SK-N-MC (cell line): ENCODE data around the gene ITGB1BP2.

ENCODE experiments used
- FOXP2 ChIP-seq: optimal IDR thresholded peaks from 2 replicates; pipeline ENCODE3; 2011; ENCODE audit warnings: mild to moderate bottlenecking, moderate library complexity; ENCODE audit not compliant: insufficient read depth; ENCODE audit errors: extremely low read length, control extremely low read depth
- POLR2AphosphoS5 ChIP-seq: IDR thresholded peaks from 2 replicates; pipeline ENCODE4 v1.6.1; 2012; ENCODE audit warnings: mild to moderate bottlenecking, low read depth, low read length, borderline replicate concordance

DNA sequence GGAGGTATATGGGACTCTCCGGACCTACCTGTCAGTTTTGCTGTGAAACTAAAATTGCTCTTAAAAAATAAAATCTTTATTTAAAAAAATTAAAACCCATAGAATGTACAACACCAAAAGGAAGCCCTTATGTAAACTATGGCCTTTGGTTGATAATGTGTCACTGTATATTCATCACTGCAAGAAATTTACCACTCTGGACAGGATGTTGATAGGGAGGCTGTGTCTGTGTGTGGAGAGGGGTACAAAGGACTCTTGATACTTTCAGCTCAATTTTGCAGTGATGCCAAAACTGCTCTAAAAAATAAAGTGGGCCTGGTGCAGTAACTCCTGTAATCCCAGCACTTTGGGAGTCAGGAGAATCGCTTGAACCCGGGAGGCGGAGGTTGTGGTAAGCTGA is 44.7 kb upstream of the ITGB1BP2 start:
- TF ChIP-seq FOXP2 (no peak), POLR2AphosphoS5 (no peak)
